Activated CD4-positive, CD25-positive, alpha-beta regulatory T cell (primary cell): ENCODE measurements around the gene IKZF4.
"Not testable (repeated sequence)": the region's sequence is repeated elsewhere in the genome, so short reads cannot be mapped to it uniquely, and the experiment has no call there.

Source experiments
- DNase-seq, 4 experiments: peaks; one replicate each; lab custom pipeline; 2025; lab: John Stamatoyannopoulos, UW

Gene IKZF4

DNA sequence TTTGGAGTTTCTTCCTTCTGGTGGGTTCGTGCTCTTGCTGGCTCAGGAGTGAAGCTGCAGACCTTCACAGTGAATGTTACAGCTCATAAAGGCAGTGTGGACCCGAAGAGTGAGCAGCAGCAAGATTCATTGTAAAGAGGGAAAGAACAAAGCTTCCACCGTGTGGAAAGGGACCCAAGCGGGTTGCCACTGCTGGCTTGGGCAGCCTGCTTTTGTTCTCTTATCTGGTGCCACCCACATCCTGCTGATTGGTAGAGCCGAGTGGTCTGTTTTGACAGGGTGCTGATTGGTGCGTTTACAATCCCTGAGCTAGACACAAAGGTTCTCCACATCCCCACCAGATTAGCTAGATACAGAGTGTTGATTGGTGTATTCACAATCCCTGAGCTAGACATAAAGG lies 21.3 kb upstream of the IKZF4 start:
- peak in 1 of 4 experiments; percentile 7 for DNase-seq

DNA sequence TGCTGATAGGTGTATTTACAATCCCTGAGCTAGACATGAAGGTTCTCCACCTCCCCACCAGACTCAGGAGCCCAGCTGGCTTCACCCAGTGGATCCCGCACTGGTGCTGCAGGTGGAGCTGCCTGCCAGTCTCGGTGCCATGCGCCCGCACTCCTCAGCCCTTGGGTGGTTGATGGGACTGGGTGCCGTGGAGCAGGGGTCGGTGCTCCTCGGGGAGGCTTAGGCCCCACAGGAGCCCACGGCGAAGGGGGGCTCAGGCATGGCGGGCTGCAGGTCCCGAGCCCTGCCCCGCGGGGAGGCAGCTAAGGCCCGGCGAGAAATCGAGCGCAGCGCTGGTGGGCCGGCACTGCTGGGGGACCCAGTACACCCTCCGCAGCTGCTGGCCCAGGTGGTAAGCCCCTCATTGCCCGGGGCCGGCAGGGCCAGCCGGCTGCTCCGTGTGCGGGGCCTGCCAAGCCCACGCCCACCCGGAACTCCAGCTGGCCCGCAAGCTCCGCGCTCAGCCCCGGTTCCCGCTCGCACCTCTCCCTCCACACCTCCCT lies 20.8 kb upstream of the IKZF4 start:
- not testable (repeated sequence) for DNase-seq

DNA sequence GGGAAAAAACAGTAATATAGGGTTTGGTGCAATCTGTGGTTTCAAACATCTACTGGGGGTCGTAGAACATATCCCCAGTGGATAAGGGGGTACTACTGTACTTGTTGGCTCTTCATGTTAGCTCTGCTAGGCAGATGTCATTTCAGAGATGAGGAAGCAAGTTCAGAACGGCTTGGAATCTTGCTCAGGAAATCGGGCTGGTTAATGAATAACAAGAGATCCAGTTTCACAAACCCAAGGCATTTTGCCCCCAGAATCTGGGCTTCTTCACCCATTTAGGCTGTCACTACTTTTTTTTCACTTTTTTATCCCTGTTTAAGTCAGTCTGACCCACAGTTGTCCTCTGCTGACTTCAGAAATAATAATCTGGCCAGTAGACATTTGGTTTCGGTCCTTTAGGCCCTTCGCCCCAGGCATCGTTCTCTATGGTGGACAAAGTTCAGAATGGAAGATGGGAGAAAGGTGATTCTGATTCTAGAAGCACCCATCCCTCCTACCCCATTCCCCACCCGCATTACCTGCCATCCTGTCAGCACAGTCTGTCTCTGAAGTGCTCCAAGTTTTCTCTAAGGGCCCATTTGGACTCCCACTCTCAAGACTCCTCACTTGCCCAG lies 19.2 kb upstream of the IKZF4 start:
- no peak for DNase-seq

DNA sequence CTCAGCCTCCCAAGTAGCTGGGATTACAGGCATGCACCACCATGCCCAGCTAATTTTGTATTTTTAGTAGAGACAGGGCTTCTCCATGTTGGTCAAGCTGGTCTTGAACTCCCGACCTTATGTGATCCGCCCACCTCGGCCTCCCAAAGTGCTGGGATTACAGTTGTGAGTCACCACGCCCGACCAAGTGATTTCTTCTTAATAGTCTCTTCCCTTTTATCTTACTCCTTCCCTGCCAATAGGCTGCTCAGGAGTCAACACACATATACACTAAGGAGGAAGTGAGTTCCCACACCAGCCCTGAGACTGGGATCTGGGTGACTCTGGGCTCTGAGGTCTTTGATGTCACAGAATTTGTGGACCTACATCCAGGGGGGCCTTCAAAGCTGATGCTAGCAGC lies 17.5 kb upstream of the IKZF4 start:
- DNase-seq = not testable (repeated sequence)

DNA sequence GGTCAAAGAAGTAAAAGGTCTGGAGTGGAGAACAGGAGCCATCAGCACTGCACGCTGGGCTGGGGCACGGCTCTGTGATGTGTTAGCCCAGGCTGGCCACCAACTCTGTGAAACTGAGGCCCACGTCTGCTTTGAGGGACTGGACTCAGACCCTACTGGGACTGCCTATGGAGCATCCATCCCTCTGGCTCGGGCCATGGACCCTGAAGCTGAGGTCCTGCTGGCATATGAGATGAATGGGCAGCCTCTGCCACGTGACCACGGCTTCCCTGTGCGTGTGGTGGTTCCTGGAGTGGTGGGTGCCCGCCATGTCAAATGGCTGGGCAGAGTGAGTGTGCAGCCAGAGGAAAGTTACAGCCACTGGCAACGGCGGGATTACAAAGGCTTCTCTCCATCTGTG lies 16.6 kb upstream of the IKZF4 start:
- no peak for DNase-seq

DNA sequence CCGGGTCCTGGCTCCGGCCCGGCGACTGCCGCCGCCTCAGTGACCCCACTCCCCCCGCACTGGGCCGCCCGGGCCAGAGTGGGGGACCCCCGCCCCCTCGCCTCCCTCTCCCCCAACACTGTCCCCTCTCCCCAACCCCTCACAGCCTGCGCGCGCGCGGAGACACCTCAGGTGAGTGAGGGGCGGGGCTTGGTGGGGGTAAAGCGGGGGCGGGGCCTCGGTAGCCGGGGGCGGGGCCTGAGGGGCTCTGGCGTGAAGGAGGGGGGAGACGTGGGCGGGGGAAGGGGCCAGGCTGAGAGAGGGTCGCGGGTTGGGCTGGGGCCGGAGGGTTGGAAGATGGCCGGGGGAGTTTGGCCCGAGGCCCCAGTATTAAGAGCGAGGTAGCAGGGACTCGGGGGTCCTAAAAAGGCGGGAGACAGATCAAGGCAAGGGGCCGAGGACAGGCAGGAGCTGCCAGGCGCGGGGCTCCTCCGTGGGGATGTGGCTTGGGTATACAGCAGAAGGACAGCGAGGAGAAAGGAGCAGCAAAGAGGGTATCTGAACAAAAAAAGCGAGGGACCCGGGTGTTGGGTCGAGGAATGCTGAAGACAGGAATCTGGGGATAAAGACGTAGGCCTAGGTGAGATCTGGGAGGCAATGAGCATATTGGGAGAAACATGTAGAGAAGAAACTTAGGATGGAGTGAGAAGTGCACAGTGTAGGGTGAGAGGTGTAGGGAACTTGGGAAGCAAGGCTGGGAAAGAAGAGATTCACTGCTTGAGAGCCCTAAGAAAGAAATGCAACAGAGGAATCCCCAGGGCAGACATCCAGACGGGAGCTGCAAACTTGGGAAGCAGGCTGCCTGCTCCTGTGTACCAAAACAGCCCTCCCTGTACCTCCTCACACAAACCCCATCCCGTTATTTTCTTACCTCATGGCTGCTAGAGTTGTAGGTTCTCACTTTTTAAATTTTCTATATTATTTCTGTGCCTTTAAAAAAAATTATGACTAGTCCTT lies 13.0 kb upstream of the IKZF4 start:
- DNase-seq = peak; percentile 51 to 56 (median 55)

DNA sequence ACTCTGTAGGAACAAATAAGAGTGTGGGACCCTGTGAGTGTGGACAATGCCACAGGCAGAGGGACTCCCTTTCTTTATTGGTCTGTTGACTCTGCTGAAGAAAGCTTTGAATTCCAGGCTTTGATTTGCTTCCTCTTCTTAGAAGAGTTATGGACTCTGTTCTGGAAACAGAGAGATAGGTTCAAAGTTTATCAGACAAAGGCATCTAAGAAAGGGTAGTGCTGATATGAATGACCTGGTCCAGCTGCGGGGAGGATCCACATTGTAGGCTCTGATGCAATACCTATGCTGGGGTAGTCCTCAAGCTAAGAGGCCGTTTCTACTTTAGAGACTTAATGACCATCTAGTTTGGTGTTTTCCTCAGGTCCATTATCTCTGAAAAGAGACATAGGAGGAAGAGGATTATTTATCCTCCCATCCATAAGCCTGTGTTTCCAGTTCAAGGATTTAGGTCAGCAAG lies 10.7 kb upstream of the IKZF4 start:
- DNase-seq = no peak

DNA sequence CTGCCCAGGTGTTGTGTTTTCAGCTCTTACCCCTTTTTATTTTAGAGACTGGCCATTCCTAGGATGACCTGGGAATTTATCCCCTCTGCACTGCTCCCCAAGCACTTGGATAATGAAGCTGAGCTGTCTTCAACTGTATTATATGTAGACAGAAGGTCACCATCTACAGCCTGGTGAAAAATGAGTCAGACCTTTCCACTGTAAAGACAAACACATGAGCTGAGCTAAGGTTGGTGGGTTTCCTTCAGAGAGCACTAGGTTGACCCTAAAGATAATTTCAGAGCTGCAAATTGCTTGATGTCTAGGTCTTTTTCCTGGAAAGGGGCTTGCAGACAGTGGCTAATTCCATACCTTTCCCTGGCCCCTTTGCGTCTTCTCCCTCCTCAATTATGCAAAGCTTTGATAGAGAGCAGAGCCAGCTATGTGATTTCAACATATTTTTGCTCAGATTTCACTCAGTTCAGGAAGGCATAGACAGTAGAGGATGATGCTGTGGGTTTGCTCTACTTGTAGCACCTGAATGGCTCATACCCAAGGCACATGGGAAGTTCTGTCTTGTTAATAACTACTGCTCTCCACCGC lies 9.2 kb upstream of the IKZF4 start:
- no peak for DNase-seq

DNA sequence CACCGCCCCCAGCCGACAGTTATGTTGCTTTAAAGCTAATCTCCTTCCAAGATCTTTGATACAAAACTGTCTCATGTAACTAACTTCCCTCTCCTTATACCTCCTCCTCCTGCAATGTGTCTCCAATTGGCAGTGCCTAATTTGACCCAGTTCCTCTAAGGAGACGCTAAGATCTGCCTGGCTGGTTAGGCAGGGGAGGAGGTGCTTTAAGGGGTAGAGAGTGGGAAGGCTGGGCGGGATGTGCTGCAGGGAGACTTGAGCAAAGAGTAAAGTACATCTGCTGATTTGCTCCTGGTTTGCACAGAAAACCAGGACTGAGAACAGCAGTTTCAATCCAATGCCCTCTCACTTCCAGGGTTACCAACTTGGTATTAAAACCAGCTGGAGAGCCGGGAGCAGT lies 7.4 kb upstream of the IKZF4 start:
- no peak for DNase-seq

DNA sequence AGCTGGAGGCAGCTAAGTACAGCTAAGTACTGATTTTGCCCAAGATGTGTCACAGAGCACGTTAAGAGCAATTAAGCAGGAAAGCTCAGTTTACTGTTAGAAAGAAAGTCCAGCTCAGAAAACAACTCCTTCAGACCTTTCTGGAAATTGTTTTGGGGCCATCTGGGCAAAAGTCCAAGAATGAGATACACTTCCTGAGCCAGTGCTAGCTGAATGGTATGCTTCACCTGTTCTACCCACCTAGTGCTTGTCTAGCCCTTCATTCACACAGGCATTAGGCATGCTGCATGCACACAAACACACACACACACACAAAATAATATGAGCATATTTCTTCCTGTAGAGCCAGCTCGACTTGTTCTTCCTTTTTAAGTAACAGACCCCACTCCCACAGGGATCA lies 6.6 kb upstream of the IKZF4 start:
- no peak for DNase-seq

DNA sequence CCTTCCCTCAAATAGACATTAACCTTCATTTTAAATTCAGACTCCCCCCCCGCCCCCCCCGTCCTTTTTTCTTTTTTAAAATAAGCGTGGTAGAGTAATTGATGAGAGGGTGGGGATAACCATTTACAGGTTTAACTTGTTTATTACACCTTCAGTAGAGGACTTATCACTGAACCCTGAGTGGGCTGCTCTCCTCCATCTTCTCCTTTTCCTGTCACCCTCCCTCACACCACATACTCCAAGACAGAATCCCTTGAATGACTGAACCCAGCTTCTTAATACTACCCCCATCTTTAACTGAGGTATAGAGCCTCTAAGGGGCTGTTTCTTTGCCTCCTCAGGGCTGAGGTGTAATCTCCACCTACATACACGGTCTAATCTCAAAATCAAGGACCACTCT lies 3.7 kb upstream of the IKZF4 start:
- DNase-seq = no peak

DNA sequence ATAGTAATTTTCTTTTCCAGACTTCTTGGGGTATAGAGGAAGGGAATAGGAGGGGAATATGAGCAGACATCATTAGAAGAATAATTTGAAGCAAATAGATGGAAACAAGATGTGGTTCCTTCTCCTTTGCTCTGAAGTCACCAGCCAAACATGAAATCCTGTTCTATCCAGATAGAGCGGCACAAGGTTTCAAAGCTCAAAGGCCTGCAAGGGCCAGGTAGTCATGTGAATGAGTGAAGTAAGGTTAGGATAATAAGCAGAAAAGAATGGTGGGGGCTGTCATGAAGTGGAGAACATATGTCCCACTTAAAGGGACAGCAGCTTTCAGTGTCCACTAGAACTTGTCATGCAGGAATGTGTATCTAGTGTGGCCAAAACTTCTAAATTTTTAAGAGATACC lies 2.5 kb upstream of the IKZF4 start:
- no peak for DNase-seq

DNA sequence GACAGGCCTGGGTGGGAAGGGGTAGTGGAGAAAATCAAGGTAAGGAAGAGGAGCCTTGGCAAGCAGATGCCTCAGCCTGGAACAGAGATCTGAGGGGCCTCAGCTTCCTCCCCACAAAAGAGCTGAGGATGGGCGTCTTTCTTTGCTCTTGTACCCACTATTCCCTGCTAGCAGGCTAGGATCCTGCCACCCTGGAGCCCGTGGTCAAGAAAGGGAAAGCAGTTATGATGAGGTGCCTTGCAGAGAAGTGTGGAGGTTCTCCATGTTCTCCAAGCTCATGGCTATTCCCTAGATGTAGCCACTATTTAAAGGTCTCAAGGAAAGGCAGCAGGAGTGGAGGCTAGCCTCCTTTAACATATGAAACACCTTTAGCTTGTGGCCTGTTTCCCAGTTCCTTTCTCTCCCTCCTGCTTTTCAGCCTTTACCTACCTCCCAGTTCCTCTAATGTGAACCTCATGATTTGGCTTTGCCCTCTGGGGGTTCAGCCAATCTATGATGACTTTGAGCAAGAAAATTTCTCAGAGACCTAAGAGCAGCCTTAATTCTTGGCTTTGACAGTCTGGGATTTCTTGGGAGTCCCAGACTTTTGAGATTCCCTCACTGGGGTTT lies 1.1 kb downstream of the IKZF4 start:
- DNase-seq = no peak

DNA sequence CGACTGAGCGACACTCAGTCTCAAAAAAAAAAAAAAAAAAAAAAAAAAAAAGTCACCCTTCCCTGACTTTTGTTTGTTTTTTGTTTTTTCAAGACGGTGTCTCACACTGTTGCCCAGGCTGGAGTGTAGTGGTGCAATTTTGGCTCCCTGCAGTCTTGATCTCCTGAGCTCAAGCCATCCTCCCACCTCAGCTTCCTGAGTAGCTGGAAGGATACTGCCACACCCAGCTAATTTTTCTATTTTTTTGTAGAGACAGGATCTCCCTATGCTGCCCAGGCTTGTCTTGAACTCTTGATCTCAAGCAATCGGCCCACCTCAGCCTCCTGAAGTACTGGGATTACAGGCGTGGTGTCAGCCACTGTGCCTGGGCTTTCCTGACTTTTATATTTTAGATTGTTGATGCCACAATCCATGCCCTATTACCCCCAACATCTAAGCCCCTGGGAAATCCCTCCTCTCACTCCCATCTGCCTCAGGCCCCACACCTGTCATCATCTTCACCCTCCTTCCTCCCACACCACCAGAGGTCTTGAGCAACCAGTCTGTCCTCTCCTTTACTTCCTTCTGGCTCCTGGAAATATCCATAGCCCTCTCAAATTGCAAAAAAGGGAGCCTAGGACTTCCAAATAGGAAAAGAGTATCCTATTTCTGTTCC lies 7.8 kb downstream of the IKZF4 start:
- DNase-seq = no peak

DNA sequence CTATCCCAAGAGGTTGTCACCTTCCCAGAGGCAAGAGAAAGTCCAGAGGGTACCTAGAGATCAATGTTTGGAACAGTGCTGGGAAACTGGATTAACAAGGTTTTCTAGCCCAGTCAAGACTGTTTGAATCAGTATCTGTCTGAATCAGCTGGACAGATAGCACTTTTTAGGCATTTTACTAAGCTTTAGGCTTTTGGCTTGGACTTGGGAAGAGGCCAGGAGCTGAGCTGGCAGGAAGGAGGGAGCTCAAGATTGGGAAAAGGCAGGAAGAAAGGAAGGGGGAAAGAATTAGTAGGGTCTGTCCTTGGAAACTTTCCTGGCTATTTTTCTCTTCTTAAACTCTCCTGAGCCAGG lies 8.3 kb downstream of the IKZF4 start:
- DNase-seq = no peak

DNA sequence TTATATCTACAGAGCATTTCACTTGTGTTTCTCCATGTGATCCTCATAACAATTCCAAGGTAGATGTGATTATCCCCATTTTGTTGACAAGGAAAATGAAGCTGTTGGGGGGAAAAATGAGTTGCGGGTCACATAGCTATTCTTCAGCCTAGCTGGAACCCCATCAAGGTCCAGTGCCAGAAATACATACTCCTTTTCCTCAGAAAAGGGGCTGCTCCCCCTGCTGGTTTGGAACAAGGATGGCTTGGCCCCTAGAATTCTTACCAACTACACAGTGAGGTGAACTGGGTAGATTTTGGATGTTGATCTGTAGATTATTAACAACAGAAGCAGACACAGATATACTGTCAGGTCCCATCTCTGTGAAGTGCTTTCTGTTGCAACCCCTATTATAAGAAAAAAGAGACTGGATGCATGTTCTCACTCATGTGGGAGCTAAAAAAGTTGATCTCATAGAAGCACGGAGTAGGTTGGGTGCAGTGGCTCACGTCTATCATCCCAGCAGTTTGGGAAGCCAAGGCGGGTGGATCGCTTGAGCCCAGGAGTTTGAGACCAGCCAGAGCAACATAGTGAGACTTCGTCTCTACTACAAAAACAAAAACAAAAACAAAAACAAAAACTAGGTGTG lies 8.9 kb downstream of the IKZF4 start:
- peak in 1 of 4 experiments; percentile 21 for DNase-seq

DNA sequence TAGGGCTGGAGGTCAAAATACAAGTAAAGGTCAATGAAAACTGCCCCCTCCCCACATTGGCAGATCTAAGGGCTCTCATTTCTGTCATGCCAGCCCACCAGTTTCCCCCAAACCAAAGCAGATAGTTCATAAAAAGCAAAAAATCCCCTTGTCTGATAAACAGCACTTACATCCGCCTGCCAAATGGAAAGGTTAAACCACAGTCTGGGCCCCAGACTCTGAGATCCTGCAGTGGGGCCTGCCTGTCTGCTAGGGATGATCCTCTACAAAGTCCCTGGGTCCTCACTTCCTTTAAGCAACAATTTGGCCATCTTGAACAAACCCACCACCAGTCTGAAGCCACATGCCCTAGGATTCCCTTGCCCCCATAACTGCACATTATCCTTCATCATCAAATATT lies 11.1 kb downstream of the IKZF4 start:
- DNase-seq = peak in 1 of 4 experiments; percentile 19

DNA sequence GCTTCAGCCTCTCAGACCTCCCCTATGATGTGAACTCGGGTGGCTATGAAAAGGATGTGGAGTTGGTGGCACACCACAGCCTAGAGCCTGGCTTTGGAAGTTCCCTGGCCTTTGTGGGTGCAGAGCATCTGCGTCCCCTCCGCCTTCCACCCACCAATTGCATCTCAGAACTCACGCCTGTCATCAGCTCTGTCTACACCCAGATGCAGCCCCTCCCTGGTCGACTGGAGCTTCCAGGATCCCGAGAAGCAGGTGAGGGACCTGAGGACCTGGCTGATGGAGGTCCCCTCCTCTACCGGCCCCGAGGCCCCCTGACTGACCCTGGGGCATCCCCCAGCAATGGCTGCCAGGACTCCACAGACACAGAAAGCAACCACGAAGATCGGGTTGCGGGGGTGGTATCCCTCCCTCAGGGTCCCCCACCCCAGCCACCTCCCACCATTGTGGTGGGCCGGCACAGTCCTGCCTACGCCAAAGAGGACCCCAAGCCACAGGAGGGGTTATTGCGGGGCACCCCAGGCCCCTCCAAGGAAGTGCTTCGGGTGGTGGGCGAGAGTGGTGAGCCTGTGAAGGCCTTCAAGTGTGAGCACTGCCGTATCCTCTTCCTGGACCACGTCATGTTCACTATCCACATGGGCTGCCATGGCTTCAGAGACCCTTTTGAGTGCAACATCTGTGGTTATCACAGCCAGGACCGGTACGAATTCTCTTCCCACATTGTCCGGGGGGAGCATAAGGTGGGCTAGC lies 13.9 kb downstream of the IKZF4 start:
- no peak for DNase-seq

DNA sequence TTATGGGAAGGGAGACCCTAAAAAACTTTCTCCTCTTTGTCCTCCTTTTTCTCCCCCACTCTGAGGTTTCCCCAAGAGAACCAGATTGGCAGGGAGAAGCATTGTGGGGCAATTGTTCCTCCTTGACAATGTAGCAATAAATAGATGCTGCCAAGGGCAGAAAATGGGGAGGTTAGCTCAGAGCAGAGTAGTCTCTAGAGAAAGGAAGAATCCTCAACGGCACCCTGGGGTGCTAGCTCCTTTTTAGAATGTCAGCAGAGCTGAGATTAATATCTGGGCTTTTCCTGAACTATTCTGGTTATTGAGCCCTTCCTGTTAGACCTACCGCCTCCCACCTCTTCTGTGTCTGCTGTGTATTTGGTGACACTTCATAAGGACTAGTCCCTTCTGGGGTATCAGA lies 16.3 kb downstream of the IKZF4 start:
- DNase-seq = no peak

DNA sequence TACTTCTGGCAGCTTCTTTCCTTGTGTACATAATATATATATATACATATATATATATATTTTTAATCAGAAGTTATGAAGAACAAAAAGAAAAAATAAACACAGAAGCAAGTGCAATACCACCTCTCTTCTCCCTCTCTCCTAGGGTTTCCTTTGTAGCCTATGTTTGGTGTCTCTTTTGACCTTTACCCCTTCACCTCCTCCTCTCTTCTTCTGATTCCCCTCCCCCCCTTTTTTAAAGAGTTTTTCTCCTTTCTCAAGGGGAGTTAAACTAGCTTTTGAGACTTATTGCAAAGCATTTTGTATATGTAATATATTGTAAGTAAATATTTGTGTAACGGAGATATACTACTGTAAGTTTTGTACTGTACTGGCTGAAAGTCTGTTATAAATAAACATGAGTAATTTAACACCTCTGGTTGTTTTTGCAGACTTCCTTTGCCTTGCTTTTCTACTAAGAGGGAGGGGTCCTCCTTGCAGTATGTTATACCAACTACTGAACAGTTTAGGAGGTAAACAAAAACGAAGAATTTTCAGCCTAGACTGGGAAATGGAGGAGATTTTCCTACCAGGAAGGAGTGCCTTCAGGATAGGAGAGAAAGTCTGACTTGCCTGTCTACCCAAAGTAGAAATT lies 17.3 kb downstream of the IKZF4 start:
- DNase-seq = no peak
